M059J (cell line): ENCODE results near the gene FDX1. TPM values are rescaled to one million over a fixed set of nuclear protein-coding genes. Genes with fewer than 3 reads are reported as not detected.

Source experiments
- DNase-seq: peaks from one replicate; pipeline ENCODE4 v3.0.0-alpha.2; 2012; ENCODE audit warnings: low read depth
- total RNA-seq: library from RNA; depleted of rRNA; stranded (reverse); fragments of >200 nt; shearing (Covaris generic); gene quantifications from 2 replicates; pipeline ENCODE4 v1.2.3, GENCODE V29; 2014

FDX1 gene
- total RNA-seq, 1 experiment from 2014 or later, result 21.2 TPM

DNA sequence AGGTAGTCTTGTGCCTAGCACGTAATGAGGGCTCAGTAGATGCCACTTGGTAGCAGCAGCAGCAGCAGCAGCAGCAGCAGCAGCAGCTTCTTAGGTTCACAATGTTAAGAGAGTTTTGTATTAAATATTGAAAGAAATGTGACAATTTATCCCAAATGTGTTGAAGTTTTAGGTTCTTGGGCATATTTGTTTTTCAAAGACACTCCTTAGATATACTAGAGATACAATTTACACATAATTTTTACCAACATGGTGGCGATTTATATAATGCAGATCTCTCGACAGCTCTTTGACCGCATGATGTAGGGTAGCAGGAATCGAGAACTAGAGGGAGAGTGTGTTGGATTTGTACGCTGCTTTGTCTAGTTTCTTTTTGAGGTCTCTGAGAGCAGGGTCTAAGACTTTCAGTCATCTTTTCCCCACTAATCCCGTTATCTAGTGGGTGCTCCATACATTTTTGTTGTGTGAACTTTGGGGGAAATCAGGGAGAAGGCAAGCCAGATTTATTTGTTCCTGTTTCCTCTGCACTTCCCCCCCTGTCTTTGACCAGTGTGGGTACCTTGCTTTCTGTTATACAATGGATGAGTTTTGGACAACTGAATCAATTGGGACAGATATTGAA is 1.4 kb downstream of the FDX1 start:
- DNase-seq, result peak; percentile 23

DNA sequence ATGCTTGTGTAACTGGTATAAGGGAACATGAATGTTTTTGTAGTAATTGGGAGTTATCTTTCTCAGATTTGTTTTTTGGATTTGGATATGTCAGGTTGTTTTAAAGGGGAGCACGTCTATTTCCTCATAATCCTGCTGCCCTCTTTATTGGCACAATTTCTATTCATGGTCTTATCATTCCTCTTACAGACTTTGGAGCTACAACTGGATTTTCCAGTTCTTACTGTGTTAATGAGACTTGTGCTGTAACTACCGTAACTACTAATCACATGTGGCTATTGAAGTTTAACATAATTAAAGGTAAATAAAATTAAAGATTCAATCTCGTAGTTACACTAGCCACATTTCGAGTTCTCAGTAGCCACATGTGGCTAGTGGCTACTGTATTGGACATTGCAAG is 1.9 kb downstream of the FDX1 start:
- no peak for DNase-seq

DNA sequence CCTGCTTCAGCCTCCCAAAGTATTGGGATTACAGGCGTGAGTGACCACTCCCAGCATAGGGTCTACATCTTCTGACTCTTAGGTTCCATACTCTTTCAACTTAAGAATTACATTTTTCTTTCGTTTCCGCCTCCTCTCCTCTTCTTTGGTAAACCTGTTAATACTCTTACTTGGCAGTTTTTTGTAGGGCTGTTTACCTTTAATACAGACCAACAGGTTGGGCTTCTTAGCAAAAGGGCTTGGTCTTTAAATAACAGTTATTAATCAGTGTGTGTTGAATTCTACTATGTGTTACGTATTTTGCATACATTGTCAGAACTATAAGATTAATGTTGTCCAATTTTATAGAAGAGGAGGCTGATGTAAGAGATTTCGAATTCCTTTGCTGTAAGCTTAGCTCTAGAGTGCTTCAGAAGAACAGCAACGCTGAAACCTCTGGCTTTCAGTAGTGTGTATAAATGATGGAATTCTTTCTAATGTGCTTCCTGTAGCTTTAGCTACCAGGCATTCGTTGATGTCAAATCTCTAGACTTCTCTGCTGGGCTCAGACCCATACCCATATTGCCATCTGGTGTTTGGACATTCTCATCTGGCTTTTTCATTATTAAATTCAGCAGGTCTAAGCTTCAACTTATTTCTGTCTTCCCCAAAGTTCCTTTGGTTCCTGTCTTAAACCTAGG is 3.1 kb downstream of the FDX1 start:
- DNase-seq, result peak; percentile 53

DNA sequence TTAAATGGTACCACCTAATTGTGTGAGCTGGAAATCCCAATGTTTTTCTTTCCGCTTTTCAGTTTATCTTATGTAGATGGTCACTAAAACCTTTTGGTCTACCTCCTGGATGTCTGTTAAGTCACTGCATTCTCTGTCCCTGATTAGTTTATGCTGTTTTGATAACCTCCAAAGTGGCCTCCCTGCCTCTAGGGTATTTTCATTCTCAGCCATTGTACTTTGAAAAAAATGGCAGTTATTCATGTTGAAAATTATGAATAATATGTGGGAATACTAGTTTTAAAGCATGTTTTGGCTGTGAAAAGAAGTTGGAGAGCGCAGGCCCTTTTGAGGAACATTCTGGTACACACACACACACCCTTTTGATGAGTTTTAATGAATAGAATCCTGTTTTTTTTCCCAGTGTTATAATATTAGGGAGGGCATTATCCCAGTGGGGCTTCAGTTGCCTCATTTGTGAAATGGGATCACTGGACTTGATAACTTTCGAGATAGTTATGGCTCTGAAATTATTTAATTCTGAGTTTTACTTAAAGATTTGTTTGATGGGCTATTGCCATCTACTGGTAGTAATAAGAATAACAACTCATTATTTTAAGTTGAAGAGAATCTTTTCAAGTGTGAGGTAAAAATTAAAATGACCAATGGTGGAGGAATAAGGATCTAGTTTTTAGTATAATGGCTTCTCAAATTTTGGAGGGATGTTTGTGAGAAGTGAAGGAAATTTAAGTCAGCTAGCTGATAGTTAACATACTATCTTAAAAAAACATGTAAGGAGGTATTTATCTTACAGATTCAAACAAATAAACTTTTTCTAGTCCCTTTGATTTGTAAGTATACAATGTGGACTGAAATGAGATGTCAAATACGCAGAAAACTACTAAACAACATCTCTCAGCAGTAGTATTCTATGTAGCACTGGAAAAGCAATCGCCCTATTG is 3.9 kb downstream of the FDX1 start:
- DNase-seq, result peak; percentile 42

DNA sequence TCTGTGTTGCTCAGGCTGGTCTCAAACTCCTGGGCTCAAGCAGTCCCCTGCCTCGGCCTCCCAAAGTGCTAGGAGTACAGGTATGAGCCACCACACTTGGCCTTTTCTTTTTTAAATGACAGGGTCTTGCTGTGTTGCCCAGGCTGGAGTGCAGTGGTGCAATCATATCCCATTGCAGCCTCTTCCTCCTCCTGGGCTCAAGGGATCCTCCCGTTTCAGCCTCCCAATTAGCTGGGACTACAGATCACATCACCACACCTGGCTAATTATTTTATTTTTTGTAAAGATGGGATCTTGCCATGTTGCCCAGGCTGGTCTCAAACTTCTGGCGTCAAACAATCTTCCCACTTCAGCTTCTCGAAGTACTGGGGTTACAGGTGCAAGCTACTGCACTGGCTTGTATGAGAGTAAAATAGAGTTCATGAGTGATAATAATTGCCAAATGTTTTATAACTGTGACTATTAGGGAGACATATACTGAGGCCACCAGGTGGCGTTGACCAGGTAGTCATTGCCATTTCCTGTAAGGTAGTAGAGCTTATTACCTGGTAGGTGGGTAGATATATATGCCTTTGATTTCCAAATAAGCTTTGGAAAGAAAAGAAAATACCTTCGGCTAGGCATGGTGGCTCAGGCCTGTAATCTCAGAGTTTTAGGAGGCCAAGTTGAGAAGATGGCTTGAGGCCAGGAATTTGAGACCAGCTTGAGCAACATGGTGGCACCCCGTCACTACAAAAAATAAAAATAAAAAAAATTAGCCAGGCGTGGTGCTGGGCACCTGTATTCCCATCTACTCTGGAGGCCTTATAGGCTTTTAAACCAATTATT is 5.4 kb downstream of the FDX1 start:
- peak; percentile 24 for DNase-seq

DNA sequence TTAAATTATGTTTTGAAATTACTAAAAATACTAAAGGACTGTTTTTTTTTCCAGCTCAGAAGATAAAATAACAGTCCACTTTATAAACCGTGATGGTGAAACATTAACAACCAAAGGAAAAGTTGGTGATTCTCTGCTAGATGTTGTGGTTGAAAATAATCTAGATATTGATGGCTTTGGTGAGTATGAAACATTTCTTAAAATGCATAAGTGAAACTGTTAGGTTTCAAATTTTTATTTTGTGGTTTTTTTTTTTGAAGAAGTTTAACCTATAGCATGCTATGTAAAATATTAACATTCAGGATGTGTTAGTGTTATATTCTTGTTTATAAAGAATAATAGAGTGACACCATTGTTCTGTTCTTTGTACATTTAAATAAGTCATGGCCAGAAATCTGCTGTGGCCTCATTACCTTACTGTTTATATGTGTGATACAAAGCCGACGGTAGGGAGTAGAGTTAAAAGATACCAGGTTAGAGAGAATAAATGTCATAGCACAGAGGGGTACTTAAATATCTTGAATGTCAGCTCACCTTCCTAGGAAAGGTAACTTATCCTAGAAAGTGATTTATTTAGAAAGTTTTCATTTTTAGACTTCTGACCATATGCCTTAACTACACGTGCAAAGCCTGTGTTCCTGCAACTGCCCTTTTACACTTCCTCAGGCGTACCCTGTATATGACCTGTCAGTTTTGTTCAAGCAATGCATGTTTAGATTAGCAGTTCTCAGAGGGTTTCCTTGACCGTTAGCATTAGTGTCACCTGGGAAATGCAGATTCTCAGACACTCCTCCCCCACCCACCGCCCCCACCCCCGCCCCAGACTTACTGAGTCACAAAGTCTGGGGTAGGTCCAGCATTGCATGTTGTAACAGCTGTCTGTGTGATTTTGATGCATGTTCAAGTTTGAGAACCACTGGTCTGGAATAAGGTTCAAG is 6.3 kb downstream of the FDX1 start:
- DNase-seq, result no peak

DNA sequence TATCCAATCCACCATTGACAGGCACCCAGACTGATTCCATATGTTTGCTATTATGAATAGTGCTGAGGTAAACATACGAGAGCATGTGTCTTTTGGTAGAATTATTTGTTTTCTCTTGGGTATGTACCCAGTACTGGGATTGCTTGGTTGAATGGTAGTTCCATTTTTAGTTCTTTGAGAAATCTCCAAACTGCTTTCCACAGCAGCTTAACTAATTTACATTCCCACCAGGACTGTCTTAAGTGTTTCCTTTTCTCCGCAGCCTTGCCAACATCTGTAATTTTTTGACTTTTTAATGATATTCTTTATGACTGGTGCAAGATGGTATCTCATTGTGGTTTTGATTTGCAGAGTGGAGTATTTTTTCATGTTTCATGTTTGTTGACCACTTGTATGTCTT is 8.3 kb downstream of the FDX1 start:
- DNase-seq, result no peak

DNA sequence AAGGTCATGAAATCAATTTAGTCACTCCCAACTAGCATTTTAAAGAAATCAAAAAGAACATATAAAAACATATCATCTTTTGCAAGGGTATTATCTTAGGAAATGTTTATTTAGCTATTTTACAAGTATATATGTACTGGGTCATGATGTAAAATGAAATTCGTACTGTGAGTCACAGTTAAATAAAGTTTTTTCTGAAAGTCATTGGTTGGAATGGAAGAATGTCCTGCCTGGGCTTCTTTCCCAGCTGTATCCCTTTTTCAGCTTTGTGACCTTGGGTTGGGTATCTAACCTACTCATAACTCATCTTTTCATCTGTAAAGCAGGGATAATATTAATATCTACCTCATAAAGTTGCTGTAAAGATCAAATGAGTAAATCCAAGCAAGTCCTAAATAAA is 15.7 kb downstream of the FDX1 start:
- no peak for DNase-seq

DNA sequence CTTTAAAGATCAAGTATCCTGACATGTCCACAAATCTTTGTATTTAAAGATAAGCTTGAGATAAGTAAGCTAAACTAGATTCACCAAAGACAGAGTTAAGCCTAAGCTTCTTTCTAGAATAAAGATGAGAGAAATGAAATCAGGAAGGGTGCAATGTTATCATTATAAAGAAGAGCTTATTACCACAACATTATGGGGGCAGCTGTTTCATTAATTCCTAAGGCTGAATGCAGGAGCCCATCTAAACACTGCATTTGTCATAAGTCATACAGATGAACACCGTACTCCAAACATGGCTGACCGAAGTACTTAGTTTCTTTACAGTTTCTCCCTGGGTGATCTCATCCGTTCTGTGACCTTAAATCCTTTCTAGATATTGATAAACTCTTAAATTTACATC is 16.3 kb downstream of the FDX1 start:
- no peak for DNase-seq

DNA sequence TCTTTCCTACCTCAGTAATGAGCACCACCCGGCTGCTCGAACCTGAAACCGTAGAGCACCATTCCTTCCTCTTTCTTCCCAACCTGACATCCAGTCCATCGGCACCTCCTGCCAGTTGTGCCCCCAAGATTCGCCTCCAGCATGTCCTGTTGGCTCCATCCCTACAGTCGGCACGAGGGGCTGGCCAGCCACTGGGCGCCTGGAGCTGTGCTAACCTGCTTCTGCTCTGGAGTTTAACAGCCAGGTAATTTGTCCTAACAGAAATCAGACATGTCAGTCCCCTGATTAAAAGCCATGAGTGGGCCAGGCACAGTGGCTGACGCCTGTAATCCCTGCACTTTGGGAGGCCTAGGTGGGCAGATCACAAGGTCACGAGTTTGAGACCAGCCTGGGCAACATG is 16.8 kb downstream of the FDX1 start:
- DNase-seq, result no peak

DNA sequence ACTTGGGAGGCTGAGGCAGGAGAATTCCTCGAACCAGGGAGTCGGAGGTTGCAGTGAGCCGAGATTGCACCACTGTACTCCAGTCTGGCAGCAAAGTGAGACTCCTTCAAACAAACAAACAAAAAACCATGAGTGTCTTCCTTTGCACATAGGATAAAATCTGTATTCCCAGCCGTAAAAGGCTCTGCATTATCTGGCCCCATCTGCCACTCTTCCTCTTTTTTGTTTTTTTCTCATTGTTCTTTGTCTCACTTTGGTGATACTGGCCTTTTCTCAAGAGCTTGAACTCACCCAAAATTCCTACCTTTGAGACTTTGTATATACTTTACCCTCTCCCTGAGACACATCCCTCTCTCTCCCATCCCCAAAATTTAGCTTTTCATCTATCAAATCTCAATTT is 17.6 kb downstream of the FDX1 start:
- no peak for DNase-seq

DNA sequence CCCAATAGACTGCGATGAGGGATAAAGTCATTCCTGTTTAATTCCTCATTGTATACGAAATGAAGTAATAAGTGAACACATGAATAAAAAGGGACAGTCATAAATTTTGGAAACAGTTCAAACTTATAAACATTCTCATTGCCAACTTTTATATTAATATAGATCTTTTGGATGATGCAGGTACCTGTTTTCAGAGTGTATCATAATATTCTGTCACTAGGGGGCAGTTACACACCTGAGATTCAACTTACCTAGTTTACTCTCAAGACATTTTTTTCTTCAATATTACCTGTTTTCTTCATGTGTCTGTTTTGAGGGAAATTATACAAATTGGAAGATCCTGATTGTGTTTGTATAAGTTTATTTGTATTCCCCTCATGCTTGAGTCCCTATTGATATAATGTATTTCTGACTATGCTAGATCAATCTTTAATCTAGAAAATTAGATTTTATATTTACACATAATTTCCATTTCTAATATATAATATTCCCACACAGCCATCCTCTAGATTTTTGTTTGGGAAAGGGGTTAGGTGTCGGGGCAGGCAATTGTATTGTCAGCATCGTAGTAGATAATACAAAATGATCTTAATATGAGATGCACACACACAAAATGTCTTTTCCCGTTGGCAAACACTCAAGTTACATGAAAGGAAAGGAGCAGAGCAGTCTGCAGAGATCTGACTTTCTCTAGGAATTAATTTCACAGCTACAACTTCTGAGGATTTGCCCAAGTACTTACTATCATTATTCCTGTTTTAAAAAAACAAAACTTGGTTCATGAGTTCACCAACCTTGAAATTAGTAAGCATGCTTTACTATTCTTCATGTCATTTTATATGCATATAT is 18.4 kb downstream of the FDX1 start:
- DNase-seq, result peak; percentile 17

DNA sequence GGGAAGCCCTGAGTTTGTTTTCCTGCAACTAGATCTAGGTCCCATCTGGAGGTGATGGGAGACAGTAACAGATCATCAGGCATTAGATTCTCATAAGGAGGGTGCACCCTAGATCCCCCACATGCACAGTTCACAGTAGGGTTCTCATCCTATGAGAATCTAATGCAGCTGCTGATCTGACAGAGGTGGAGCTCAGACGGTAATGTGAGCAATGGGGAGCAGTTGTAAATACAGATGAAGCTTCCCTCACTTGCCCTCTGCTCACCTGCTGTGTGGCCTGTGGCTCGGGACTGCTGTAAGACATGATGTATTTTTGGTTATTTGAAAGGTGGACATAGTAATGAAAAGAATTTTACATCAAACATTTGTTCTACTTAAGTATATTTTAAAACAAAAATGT is 20.5 kb downstream of the FDX1 start:
- DNase-seq, result no peak

DNA sequence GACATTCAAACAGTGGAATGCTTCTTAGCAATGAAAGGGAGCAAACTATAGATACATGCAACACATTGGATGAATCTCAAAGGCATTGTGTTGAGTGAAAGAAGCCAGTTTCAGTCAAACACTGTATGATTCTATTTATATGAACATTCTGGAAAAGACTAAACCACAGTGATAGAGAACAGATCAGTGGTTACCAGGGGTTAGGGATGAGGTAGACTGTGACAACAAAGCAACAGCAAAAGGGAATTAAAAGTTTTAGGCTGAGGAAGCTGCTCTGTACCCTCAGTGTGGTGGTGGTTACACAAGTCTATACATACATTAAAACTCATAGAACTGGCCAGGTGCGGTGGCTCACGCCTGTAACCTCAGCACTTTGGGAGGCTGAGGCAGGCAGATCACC is 23.0 kb downstream of the FDX1 start:
- no peak for DNase-seq

DNA sequence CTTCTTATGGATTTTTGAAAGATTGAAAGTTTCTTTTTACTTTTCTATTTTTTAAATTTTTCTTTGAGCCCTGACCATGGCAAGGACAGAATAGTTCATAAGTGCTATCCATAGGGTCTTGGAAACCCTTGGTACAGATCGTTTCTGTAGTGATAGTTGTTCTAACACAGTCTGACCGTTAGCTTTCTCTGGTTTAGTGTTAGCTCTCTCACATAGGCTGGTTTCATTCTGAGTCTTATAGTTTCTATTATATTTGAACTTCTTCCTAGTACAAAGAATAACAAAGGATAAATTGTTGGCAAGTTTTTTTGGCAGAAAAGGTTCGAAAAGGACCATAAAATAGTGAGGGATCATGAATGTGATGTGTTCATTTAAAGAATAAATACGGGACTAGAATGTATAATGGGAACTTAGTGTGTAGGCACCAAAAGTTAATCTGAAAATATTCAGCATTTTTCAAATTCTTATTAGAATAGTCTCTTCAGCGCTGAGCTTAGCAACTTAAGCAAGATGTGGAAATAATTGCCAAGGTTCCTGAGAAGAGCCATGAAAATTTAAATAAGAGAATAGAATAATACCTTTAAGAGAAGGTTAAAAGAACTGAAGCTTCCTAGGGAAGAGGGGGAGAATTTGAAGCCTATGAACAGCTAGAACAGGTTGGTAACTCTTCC is 24.1 kb downstream of the FDX1 start:
- no peak for DNase-seq

DNA sequence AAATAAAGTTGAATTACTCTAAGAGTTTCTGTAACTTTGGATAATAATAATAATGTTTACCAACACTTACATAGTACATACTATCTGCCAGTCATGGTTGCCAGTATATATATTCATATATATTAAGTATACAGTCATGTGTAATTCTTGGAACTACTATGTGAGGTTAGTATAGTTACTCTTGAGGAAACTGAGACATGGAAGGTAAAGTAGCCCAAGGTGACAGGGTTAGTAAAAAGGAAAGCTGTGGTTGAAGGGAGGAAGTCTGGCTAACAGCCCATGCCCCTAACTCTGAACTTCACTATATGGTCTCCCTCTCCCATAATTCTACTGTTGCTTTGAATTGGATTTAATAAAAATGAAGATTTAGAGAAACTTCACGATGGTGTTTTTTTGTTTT is 24.9 kb downstream of the FDX1 start:
- no peak for DNase-seq

DNA sequence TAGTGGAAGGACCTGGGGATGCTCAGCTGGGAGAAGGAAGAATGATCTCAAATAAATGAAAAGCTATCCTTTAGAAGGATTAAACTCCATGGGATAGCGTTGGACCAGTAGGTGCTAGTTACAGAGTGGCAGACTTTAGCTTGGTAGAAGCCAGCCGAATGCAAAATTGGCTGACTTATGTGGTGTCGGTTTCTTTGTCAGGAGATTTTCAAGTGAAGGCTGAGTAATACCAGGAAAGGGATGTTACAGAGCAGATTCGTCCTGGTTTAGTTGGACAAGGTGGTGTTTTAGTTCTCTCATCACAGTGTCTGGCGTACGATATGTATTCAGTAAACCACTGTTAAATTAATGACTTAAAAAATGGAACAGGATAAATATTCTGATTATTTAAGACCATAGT is 26.0 kb downstream of the FDX1 start:
- no peak for DNase-seq

DNA sequence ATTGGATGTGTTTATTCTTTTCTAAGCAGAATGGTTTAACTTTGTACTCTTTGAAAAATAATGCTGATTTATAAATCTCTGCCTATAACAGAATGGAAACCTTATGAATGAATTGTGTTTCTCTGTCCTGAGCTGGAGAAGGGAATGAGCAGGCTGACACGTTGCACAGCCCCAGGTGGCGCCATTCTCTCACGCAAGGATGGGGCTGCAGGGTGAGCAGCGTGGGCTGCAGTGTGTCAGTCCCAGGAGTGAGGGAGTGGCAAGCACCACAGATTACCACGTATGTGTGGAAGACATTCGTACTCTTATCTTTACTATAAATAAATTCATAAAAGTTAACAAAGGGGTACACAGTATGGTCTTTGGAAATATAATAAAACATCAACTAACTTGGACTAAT is 33.4 kb downstream of the FDX1 start:
- peak; percentile 24 for DNase-seq

DNA sequence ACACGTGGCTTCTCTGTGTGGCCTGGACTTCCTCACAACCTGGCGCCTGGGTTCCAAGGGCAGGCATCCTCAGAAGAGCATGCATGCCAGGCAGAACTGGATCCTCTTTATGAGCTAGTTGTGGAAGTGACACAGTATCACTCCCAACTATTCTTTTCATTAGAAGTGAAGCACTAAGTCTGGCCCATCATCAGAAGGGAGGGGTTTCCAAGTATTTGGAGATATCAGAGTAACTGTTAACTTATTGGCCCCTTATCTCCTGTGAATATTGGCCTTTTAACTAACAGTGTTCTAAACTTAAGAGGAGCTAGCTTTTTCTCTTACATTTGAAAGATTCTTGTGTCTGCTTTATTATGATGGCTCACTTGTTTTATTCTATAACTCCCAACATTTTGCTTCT is 35.5 kb downstream of the FDX1 start:
- DNase-seq, result no peak
